GM12878 (cell line): ENCODE results near the gene LCLAT1.

Source experiments
- BCL3 ChIP-seq: IDR thresholded peaks from 2 replicates; pipeline ENCODE4 v1.6.1; 2011; ENCODE audit warnings: borderline replicate concordance, low read depth, mild to moderate bottlenecking, moderate library complexity, low read length; ENCODE audit not compliant: insufficient read depth, poor library complexity, severe bottlenecking
- CHD2 ChIP-seq: IDR thresholded peaks from 2 replicates; pipeline ENCODE4 v1.6.1; 2011; ENCODE audit warnings: low read depth, low read length, improper control_type of control experiment, borderline replicate concordance
- EZH2 ChIP-seq: IDR thresholded peaks from 2 replicates; pipeline ENCODE4 v1.6.1; 2012; ENCODE audit warnings: low read depth, mild to moderate bottlenecking, control low read depth, inconsistent platforms, low read length, borderline replicate concordance; ENCODE audit not compliant: control insufficient read depth
- LARP7 ChIP-seq: fragments of 450-650 bp; IDR thresholded peaks from 2 replicates; pipeline ENCODE4 v1.6.1; 2017; ENCODE audit warnings: mild to moderate bottlenecking
- PKNOX1 ChIP-seq: fragments of 450-650 bp; IDR thresholded peaks from 2 replicates; pipeline ENCODE4 v1.6.1; 2016; ENCODE audit warnings: mild to moderate bottlenecking
- POLR2AphosphoS5 ChIP-seq: IDR thresholded peaks from 2 replicates; pipeline ENCODE4 v1.6.1; 2011; ENCODE audit warnings: mild to moderate bottlenecking, low read length, inconsistent platforms
- PRDM15 ChIP-seq: fragments of 450-650 bp; formaldehyde crosslinking; IDR thresholded peaks from 2 replicates; pipeline ENCODE4 v1.4.0; 2020; ENCODE audit warnings: mild to moderate bottlenecking, moderate library complexity
- SMAD5 ChIP-seq: IDR thresholded peaks from 2 replicates; pipeline ENCODE4 v1.6.1; 2016; ENCODE audit warnings: antibody characterized with exemption, low read depth
- SPI1 ChIP-seq: IDR thresholded peaks from 2 replicates; pipeline ENCODE4 v1.6.1; 2011; ENCODE audit warnings: low read depth, mild to moderate bottlenecking, low read length, moderate library complexity, borderline replicate concordance; ENCODE audit not compliant: insufficient read depth
- TAF1 ChIP-seq: IDR thresholded peaks from 2 replicates; pipeline ENCODE4 v1.6.1; 2011; ENCODE audit warnings: mild to moderate bottlenecking, low read depth, low read length, borderline replicate concordance
- USF2 ChIP-seq: IDR thresholded peaks from 2 replicates; pipeline ENCODE4 v1.6.1; 2011; ENCODE audit warnings: low read depth, low read length, improper control_type of control experiment, borderline replicate concordance
- ZBTB33 ChIP-seq: fragments of 450-650 bp; IDR thresholded peaks from 2 replicates; pipeline ENCODE4 v1.6.1; 2017; ENCODE audit warnings: mild to moderate bottlenecking

- TF ChIP-seq USF2 (no peak), CHD2 (no peak), PKNOX1 (no peak), ZBTB33 (no peak), LARP7 (no peak), EZH2 (no peak), SMAD5 (no peak), BCL3 (no peak), POLR2AphosphoS5 (no peak), TAF1 (no peak), PRDM15 (CRISPR knock-in tag) (no peak), SPI1 (no peak)
Observed at GRCh38 chr2:30414961-30415360, 32.1 kb upstream of the LCLAT1 start.
